ENCODE data around the gene ZNF486. TPM values are rescaled to one million over a fixed set of nuclear protein-coding genes. Genes with fewer than 3 reads are reported as not detected.
"Not testable (repeated sequence)": the region's sequence is repeated elsewhere in the genome, so short reads cannot be mapped to it uniquely, and the experiment has no call there.

The ZNF486 gene
- total RNA-seq, 4 donors from 2014 or later: 1.6 to 12.4 (median 2.1) TPM

- TF ChIP-seq POLR2A (IDR thresholded peaks at IDR 0.05) (no peak), CTCF (IDR thresholded peaks at IDR 0.05) (no peak)
- H3K4me3 ChIP-seq: no peak overlapping the region
- DNase-seq: no peak
Measured at GRCh38 chr19:20209051-20209450, 42.0 kb downstream of the ZNF486 start.

GRCh38 chr19:20214366-20214765 lies 47.4 kb downstream of the ZNF486 start:
- not testable (repeated sequence) for H3K4me3 ChIP-seq, H3K36me3 ChIP-seq, H3K27ac ChIP-seq, H3K4me1 ChIP-seq, DNase-seq, H3K27me3 ChIP-seq, H3K9me3 ChIP-seq

More at GRCh38 chr19:20209051-20209450, 42.0 kb downstream of the ZNF486 start:
- Histone ChIP-seq H3K9me3 (no peaks in the 10 kb centered on the region), H3K27ac (no peak overlapping the region), H3K4me1 (no peaks in the 10 kb centered on the region), H3K27me3 (no peaks in the 10 kb centered on the region), H3K36me3 (no peaks in the 10 kb centered on the region)

- not testable (repeated sequence) for H3K4me3 ChIP-seq, H3K36me3 ChIP-seq, H3K27ac ChIP-seq, DNase-seq, H3K27me3 ChIP-seq, H3K9me3 ChIP-seq, H3K4me1 ChIP-seq
Measured at GRCh38 chr19:20221605-20222004, 54.6 kb downstream of the ZNF486 start.

- TF ChIP-seq POLR2A (IDR thresholded peaks at IDR 0.05) (no peak), CTCF (IDR thresholded peaks at IDR 0.05) (no peak)
- H3K27ac ChIP-seq: no peak overlapping the region
- no peaks in the 10 kb centered on the region for H3K36me3 ChIP-seq
- peaks cover 0 to 3% (median 0%) of the 10 kb centered on the region in 4 donors for H3K4me1 ChIP-seq
- H3K9me3 ChIP-seq: no peaks in the 10 kb centered on the region
- DNase-seq: no peak
- H3K27me3 ChIP-seq: no peaks in the 10 kb centered on the region
- H3K4me3 ChIP-seq: no peak overlapping the region
Measured at GRCh38 chr19:20233105-20233504, 66.1 kb downstream of the ZNF486 start.

- H3K9me3 ChIP-seq: no peaks in the 10 kb centered on the region
- no peak for TF ChIP-seq POLR2A (IDR thresholded peaks at IDR 0.05)
- no peak for TF ChIP-seq CTCF (IDR thresholded peaks at IDR 0.05)
- no peaks in the 10 kb centered on the region for H3K36me3 ChIP-seq
- H3K27ac ChIP-seq: peak overlapping the region in 1 of 4 donors; percentile 55
- no peak overlapping the region for H3K4me3 ChIP-seq
- H3K4me1 ChIP-seq: peaks cover 0 to 3% (median 0%) of the 10 kb centered on the region in 4 donors
- H3K27me3 ChIP-seq: no peaks in the 10 kb centered on the region
- peak in 1 of 3 donors; percentile 62 for DNase-seq
Measured at GRCh38 chr19:20235156-20235555, 68.1 kb downstream of the ZNF486 start.

- Histone ChIP-seq H3K4me1 (peaks cover 0 to 3% (median 0%) of the 10 kb centered on the region in 4 donors), H3K27ac (peak overlapping the region in 3 of 4 donors; percentile 3 to 59 (median 11)), H3K9me3 (no peaks in the 10 kb centered on the region), H3K27me3 (no peaks in the 10 kb centered on the region), H3K36me3 (no peaks in the 10 kb centered on the region), H3K4me3 (peak overlapping the region; percentile 42 to 63 (median 59))
- TF ChIP-seq POLR2A (IDR thresholded peaks at IDR 0.05): no peak
- no peak for TF ChIP-seq CTCF (IDR thresholded peaks at IDR 0.05)
- DNase-seq: peak; percentile 77 to 95 (median 95)
Measured at GRCh38 chr19:20237773-20238623, 71.0 kb downstream of the ZNF486 start.
